GM23338 (cell line): ENCODE data around the gene GRM6. TPM values are rescaled to one million over a fixed set of nuclear protein-coding genes. Genes with fewer than 3 reads are reported as not detected.

Experiments
- ATAC-seq: fragments of 200-7000 bp; cut with Tn5 transposase; 3 replicates; pipeline ENCODE4 v1.9.1; 2020
- DNase-seq: peaks from one replicate; pipeline ENCODE4 v3.0.0-alpha.2; 2015; ENCODE audit warnings: low spot score
- H2AFZ ChIP-seq: fragments of 200-600 bp; sonication (generic); 2 replicates; pipeline ENCODE4 v1.8.0; 2016; ENCODE audit warnings: antibody characterized with exemption, mild to moderate bottlenecking, moderate library complexity
- H3F3A ChIP-seq: fragments of 200-600 bp; sonication (generic); replicated peaks from 2 replicates; pipeline ENCODE4 v1.8.0; 2017; ENCODE audit warnings: antibody characterized with exemption, mixed run types, low read depth
- H3K27ac ChIP-seq: fragments of 200-600 bp; sonication (generic); 2 replicates; pipeline ENCODE4 v1.6.1; 2016; ENCODE audit warnings: low read depth
- H3K27me3 ChIP-seq: fragments of 200-600 bp; sonication (generic); 2 replicates; pipeline ENCODE4 v1.8.0; 2016; ENCODE audit warnings: mild to moderate bottlenecking, mixed run types, moderate library complexity; ENCODE audit not compliant: insufficient read depth
- H3K36me3 ChIP-seq: fragments of 200-600 bp; sonication (generic); 2 replicates; pipeline ENCODE4 v1.8.0; 2016; ENCODE audit warnings: mild to moderate bottlenecking; ENCODE audit not compliant: insufficient read depth
- H3K4me1 ChIP-seq: fragments of 200-600 bp; sonication (generic); 2 replicates; pipeline ENCODE4 v1.8.0; 2016; ENCODE audit warnings: mild to moderate bottlenecking, moderate library complexity; ENCODE audit not compliant: insufficient read depth
- H3K4me2 ChIP-seq: fragments of 200-600 bp; sonication (generic); 2 replicates; pipeline ENCODE4 v1.7.1; 2017; ENCODE audit warnings: mixed run types
- H3K4me3 ChIP-seq: fragments of 200-600 bp; sonication (generic); 2 replicates; pipeline ENCODE4 v1.6.1; 2016; ENCODE audit warnings: mixed run types
- H3K79me2 ChIP-seq: fragments of 200-600 bp; sonication (generic); replicated peaks from 2 replicates; pipeline ENCODE4 v1.8.0; 2017; ENCODE audit warnings: mild to moderate bottlenecking; ENCODE audit not compliant: insufficient read depth
- H3K9me2 ChIP-seq: fragments of 200-600 bp; sonication (generic); 2 replicates; pipeline ENCODE4 v1.8.0; 2017; ENCODE audit not compliant: insufficient read depth
- H4K20me1 ChIP-seq: fragments of 200-600 bp; sonication (generic); replicated peaks from 2 replicates; pipeline ENCODE4 v1.8.0; 2017; ENCODE audit warnings: mild to moderate bottlenecking; ENCODE audit not compliant: insufficient read depth
- H3K27ac Mint-ChIP-seq: 2 replicates; pipeline ENCODE4 v1.8.0; 2020; ENCODE audit warnings: inconsistent platforms, mild to moderate bottlenecking, moderate library complexity, mixed read lengths
- H3K27me3 Mint-ChIP-seq: 3 replicates; pipeline ENCODE4 v1.8.0; 2022; ENCODE audit warnings: low read depth, mild to moderate bottlenecking, moderate library complexity, mixed read lengths, inconsistent platforms; ENCODE audit not compliant: insufficient read depth, poor library complexity
- H3K36me3 Mint-ChIP-seq: 3 replicates; pipeline ENCODE4 v1.8.0; 2021; ENCODE audit warnings: low read depth, mild to moderate bottlenecking, inconsistent platforms, moderate library complexity, mixed read lengths
- H3K4me1 Mint-ChIP-seq: 3 replicates; pipeline ENCODE4 v1.8.0; 2020; ENCODE audit warnings: mild to moderate bottlenecking, inconsistent platforms, mixed read lengths
- H3K4me3 Mint-ChIP-seq: 3 replicates; pipeline ENCODE4 v1.8.0; 2021; ENCODE audit warnings: moderate library complexity, mild to moderate bottlenecking, inconsistent platforms, mixed read lengths
- H3K9me3 Mint-ChIP-seq: 3 replicates; pipeline ENCODE4 v1.8.0; 2020; ENCODE audit warnings: moderate library complexity, mild to moderate bottlenecking, inconsistent platforms, mixed read lengths
- CREB1 ChIP-seq: fragments of 250-450 bp; sonication (Bioruptor Pico); IDR thresholded peaks from 2 replicates; pipeline ENCODE4 v1.5.0; 2020; ENCODE audit warnings: low read depth, mild to moderate bottlenecking, moderate library complexity
- CTCF ChIP-seq, 2 experiments: fragments of 200-600 bp in 1 of 2; sonication (generic) in 1 of 2; conservative IDR thresholded peaks; 2 replicates each; pipeline versions ENCODE4 v1.5.1 to v1.6.1; 2016 to 2017; ENCODE audit warnings: antibody characterized with exemption in 2 of 2, low read depth in 2 of 2, mild to moderate bottlenecking in 2 of 2, moderate library complexity in 1 of 2
- ETS1 ChIP-seq: IDR thresholded peaks from 2 replicates; pipeline ENCODE4 v1.6.1; 2016; ENCODE audit warnings: antibody characterized with exemption
- EZH2 ChIP-seq: fragments of 200-600 bp; sonication (generic); IDR thresholded peaks from one replicate; pipeline ENCODE4 v1.8.0; 2017; ENCODE audit warnings: antibody characterized with exemption, mild to moderate bottlenecking, low read depth; ENCODE audit not compliant: unreplicated experiment
- EZH2phosphoT487 ChIP-seq: fragments of 200-600 bp; sonication (generic); IDR thresholded peaks from one replicate; pipeline ENCODE4 v1.8.1; 2018; ENCODE audit warnings: antibody characterized with exemption; ENCODE audit not compliant: unreplicated experiment
- JUNB ChIP-seq: IDR thresholded peaks from one replicate; pipeline ENCODE4 v1.6.1; 2016; ENCODE audit warnings: antibody characterized with exemption; ENCODE audit not compliant: unreplicated experiment
- NANOG ChIP-seq: IDR thresholded peaks from 2 replicates; pipeline ENCODE4 v1.6.1; 2016; ENCODE audit warnings: antibody characterized with exemption, borderline replicate concordance
- POLR2AphosphoS5 ChIP-seq: IDR thresholded peaks from 2 replicates; pipeline ENCODE4 v1.6.1; 2016; ENCODE audit warnings: antibody characterized with exemption, low read depth
- REST ChIP-seq: IDR thresholded peaks from one replicate; pipeline ENCODE4 v1.6.1; 2018; ENCODE audit warnings: antibody characterized with exemption; ENCODE audit not compliant: unreplicated experiment
- STAT1 ChIP-seq: IDR thresholded peaks from one replicate; pipeline ENCODE4 v1.6.1; 2016; ENCODE audit warnings: antibody characterized with exemption; ENCODE audit not compliant: unreplicated experiment
- ZNF114 ChIP-seq: fragments of 250-450 bp; sonication (Bioruptor Pico); IDR thresholded peaks from 2 replicates; pipeline ENCODE4 v1.5.0; 2020; ENCODE audit warnings: mild to moderate bottlenecking, moderate library complexity
- ZNF331 ChIP-seq: fragments of 250-450 bp; sonication (Bioruptor Pico); IDR thresholded peaks from 2 replicates; pipeline ENCODE4 v1.5.0; 2020; ENCODE audit warnings: low read depth, mild to moderate bottlenecking, moderate library complexity
- ZNF462 ChIP-seq: fragments of 250-450 bp; sonication (Bioruptor Pico); IDR thresholded peaks from 2 replicates; pipeline ENCODE4 v1.5.0; 2020; ENCODE audit warnings: mild to moderate bottlenecking, moderate library complexity
- polyA plus RNA-seq: library from polyadenylated mRNA; unstranded; fragments of >200 nt; fragmentation: Nextera tagmentation; extraction: Ambion mirVana; gene quantifications from 2 replicates; pipeline ENCODE4 v1.2.1, GENCODE V29; 2016
- total RNA-seq: library from RNA; depleted of rRNA; stranded (reverse); fragments of >200 nt; shearing (Covaris generic); gene quantifications from 2 replicates; pipeline ENCODE4 v1.2.3, GENCODE V29; 2014

GRM6 gene
- total and polyA plus RNA-seq, 2 experiments from 2014 or later = 0.19 TPM; not detected in 1

- ATAC-seq = no peak
- no peaks in the 10 kb centered on the region for H3K4me1 Mint-ChIP-seq
- H3K27ac Mint-ChIP-seq = no peak overlapping the region
- Histone ChIP-seq H3K4me2 (no peak overlapping the region), H3F3A (no peaks in the 10 kb centered on the region), H3K9me2 (no peaks in the 10 kb centered on the region), H3K4me3 (no peak overlapping the region), H2AFZ (no peak overlapping the region), H3K36me3 (peaks cover 11% of the 10 kb centered on the region), H3K27me3 (no peaks in the 10 kb centered on the region), H3K27ac (no peak overlapping the region), H3K79me2 (no peaks in the 10 kb centered on the region), H3K4me1 (no peaks in the 10 kb centered on the region), H4K20me1 (no peaks in the 10 kb centered on the region)
- H3K36me3 Mint-ChIP-seq = peaks cover 50% of the 10 kb centered on the region
- no peak overlapping the region for H3K4me3 Mint-ChIP-seq
- H3K27me3 Mint-ChIP-seq = peaks cover 17% of the 10 kb centered on the region
- DNase-seq = no peak
- peaks cover 98% of the 10 kb centered on the region for H3K9me3 Mint-ChIP-seq
- TF ChIP-seq EZH2 = no peak
- no peak for TF ChIP-seq REST
- TF ChIP-seq POLR2AphosphoS5 = no peak
- no peak for TF ChIP-seq ETS1
- TF ChIP-seq STAT1 = no peak
- no peak for TF ChIP-seq JUNB
- no peak for TF ChIP-seq EZH2phosphoT487
- no peak for TF ChIP-seq ZNF114 (CRISPR knock-in tag)
- no peak for TF ChIP-seq CREB1 (CRISPR knock-in tag)
- no peak for TF ChIP-seq NANOG
- no peak for TF ChIP-seq CTCF (conservative IDR thresholded peaks at IDR 0.05; ENCODE audit: low read depth in 2 of 2)
- TF ChIP-seq ZNF462 (CRISPR knock-in tag) = no peak
- TF ChIP-seq ZNF331 (CRISPR knock-in tag) = no peak
Observed at GRCh38 chr5:178981381-178981780, 13.7 kb downstream of the GRM6 start.
